Retina (tissue), 1 donor: ENCODE results near the gene GOLGA6L26.
"Not testable (repeated sequence)": the region's sequence is repeated elsewhere in the genome, so short reads cannot be mapped to it uniquely, and the experiment has no call there.

Experiments
- DNase-seq: peaks from one replicate; pipeline ENCODE4 v3.0.0-alpha.2; 2016

The GOLGA6L26 gene, protein sequence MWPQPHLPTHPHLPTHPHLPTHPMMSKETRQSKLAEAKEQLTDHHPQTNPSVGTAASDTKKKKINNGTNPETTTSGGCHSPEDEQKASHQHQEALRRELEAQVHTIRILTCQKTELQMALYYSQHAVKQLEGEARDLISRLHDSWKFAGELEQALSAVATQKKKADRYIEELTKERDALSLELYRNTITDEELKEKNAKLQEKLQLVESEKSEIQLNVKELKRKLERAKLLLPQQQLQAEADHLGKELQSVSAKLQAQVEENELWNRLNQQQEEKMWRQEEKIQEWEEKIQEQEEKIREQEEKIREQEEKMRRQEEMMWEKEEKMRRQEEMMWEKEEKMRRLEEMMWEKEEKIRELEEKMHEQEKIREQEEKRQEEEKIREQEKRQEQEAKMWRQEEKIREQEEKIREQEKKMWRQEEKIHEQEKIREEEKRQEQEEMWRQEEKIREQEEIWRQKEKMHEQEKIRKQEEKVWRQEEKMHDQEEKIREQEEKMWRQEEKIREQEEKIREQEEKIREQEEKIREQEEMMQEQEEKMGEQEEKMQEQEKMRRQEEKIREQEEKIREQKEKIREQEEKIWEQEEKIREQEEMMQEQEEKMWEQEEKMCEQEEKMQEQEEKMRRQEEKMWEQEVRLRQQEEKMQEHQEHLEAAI

DNA sequence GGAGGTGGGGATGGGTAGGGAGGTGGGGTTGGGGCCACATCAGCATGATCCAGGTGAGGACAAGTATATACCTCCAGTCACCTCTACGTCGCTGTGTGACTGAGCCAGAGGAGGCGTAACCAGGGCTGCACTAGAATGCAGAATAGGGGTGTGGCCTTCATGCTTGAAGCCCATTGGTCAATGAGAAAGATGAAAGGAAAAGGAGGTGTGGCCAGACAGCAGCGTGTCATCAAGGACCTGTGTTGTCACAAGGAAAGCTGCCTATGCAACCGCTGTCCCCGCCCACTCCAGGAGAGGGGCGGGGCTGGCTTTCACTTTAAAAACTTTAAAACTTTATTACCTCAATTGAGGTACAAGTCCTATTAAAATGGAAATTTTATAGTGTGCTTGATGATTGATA lies at the start of gene GOLGA6L26:
TSS of gene GOLGA6L26 (minus strand) at position 101 of the 400 bp plus-strand sequence. CDS start at position 40, 61 bp downstream.
- DNase-seq = not testable (repeated sequence)

DNA sequence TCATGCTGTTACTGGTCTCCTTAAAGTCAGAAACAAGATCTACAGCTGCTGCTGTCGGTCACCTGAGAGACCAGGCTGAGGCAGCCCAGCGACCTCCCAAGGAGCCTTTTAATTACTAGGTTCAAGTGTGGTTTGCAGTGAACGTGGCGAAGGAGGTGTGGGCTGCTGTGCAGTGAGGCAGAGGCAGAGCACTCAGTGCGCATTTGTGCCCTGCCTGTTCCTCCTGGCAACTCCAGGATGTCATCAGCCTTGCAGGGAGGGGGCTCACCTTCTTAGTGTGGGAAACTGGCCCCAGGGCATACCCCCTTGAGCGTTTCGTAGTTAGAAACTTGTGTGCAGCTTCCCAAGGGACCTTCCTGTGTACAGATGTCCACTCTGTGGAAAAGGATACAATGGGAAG lies 47.2 kb upstream of the GOLGA6L26 start:
- DNase-seq = not testable (repeated sequence)

DNA sequence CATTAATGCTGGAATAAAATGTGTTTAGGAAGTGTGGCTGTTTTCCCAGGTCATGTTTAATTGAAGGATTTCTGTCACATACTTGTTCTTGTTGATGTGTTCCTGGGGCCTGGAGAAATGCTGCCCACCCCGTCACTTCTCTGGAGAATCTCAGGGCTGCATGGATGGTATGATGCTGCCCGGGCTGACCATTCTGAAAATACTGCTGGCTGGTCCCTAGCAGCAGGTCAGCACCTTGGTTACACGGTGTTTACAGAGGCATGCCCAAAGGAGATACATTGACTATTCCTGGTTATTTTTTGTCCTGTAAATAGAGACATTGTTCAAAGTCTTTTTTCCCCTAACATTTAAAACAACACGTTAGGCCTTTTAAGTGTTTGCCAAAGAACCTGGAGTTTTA lies 46.7 kb upstream of the GOLGA6L26 start:
- not testable (repeated sequence) for DNase-seq

DNA sequence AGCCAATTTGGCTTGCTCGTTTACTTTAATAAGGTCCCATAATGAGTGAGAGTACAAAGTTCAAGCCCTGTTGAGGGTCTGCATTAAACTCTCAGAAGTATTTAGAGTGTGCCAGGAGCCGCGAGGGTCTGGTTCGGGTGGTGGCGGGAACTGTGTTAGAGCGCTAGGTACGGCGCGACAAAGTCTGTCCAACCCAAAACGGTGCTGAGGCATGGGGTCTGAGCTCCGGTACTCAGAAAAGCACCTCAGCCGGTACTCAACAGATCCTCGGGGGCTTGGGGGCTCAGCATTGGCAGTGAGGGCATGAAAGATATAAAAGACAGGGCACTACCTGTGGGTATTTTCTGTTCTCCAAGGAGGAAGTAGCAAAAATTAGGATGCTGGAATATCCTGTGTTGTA lies 45.0 kb upstream of the GOLGA6L26 start:
- not testable (repeated sequence) for DNase-seq

DNA sequence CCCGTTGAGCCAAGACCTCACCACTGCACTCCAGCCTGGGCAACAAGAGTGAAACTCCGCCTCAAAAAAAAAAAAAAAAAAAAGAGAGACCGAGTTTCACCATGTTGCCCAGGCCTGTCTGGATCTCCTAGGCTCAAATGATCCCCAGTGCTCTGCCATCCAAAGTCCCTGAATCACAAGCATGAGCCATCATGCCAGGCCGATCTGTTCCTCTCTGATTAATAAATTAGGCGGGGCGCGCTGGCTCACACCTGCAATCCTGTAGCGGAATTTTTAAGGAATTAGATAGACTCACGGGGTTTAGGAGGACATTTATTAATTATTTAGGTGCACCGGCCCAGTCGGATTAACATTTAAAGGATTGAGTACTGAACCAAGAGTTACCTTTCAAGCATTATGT lies 40.2 kb upstream of the GOLGA6L26 start:
- not testable (repeated sequence) for DNase-seq

DNA sequence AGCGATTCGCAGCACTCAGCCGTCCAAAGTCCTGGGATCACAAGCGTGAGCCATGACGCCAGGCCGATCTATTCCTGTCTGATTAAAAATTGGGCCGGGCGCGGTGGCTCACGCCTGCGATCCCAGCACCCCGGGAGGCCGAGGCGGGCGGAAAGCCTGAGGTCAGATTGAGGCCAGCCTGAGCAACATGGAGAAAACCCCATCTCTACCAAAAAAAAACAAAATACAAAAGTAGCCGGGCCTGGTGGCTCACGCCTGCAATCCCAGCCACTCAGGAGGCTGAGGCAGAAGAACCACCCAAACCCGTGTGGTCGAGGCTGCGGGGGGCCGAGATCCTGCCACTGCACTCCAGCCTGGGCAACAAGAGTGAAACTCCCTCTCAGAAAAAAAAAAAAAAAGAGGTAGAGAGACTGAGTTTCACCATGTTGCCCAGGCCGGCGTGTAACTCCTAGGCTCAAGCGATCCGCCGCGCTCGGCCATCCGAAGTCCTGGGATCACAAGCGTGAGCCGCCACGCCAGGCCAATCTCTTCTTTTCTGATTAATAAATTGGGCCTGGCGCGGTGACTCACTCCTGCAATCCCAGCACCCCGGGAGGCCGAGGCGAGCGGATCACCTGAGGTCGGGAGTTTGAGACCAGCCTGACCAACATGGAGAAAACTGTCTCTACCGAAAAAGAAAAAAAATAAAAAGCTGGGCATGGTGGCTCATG lies 39.0 kb upstream of the GOLGA6L26 start:
- not testable (repeated sequence) for DNase-seq

DNA sequence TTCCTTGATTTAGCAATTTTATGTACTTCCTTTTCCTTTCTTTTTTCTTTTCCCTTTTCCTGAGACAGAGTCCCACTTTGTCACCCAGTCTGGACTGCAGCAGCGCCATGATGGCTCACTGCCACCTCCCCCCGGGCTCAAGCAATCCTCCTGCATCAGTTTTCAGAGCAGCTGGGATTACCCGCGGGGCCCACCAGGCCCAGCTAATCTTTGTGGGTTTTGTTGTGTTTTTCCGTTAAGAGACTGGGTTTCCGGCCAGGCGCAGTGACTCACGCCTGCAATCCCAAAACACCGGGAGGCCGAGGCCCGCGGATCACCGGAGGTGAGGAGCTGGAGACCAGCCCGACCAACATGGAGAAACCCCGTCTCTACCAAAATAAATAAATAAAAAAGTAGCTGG lies 38.3 kb upstream of the GOLGA6L26 start:
- DNase-seq = no peak

DNA sequence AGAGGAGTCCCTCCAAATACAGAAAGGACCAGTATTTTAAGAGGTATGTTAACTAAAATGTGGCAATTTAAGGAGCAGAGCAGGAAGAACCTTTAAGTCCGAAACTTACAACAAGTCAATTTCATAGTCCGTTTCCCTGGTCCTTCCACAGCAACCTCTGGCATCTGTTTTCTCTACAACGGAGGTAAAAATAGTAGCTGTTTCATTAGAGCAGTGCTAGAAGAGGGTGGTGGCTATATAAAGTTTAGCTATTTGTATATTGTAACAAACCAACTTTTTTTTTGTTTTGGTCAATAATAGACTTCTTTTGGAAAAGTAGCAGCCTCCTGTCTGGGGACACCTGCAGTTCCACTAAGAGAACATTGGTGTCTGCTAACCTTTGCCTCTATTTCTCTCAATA lies 37.9 kb upstream of the GOLGA6L26 start:
- DNase-seq = not testable (repeated sequence)

DNA sequence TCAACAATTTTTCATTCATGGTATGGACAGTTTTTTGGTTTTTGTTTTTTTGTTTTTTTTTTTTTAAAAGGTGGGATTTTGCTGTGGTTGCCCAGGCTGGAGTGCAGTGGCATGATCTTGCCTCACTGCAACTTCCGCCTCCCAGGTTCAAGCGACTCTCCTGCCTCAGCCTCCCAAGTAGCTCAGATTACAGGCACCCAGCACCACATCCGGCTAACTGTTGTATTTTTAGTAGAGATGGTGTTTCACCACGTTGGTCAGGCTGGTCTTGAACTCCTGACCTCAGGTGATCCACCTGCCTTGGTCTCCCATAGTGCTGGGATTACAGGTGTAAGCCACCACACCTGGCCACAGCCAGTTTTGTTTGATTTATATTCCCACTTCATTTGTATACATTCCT lies 37.1 kb upstream of the GOLGA6L26 start:
- not testable (repeated sequence) for DNase-seq

DNA sequence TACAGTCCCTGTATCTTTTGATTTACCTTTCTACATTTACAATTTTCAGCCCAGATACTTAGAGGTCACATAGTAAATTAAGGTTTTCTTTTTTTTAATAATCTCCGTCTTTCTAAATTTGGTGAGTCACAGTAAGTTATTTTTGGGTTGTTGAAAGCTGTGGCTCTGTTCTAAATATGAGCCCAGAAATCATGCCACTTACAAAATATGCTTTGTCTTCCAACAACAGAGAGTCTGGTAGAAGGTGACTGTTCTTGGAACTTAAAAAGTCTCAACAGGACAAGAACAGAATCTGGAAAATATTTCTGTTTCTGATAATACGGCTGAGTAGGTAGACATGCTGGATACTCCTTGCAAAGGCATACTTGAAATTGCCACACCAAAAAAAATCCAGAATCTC lies 36.6 kb upstream of the GOLGA6L26 start:
- no peak for DNase-seq

DNA sequence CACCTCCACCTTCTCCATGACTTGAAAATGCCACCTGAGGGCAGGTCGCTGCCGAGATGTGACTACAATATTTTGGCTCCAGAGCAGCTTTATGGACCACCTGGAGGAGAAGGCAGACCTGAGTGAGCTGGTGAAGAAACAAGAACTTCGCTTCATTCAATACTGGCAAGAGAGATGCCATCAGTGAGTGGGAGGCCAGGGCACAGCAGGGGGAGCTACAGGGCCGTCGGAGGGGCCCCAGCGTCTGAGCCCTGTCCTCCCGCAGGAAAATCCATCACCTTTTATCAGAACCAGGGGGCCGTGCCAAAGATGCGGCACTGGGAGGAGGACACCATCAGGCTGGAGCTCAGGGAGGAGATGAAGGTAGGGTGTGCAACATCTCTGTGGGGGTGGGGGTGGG lies 30.3 kb upstream of the GOLGA6L26 start:
- not testable (repeated sequence) for DNase-seq

DNA sequence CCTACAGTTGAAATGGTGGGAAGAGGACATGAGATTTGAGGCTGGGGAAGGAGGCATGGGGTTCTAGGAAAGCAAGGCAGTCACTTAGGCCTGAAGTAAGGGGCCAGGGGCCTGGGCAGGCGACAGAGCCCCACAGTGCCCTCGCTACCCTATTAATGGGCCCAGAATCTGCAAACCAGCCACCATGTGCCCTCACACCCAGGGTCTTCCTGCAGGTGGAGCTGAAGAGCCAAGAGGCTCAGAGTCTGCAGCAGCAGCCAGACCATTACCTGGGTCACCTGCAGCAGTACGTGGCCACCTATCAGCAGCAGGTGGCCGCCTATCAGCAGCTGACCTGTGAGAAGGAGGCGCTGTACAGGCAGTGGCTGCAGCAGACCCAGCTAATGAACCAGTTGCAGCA lies 28.6 kb upstream of the GOLGA6L26 start:
- DNase-seq = not testable (repeated sequence)

DNA sequence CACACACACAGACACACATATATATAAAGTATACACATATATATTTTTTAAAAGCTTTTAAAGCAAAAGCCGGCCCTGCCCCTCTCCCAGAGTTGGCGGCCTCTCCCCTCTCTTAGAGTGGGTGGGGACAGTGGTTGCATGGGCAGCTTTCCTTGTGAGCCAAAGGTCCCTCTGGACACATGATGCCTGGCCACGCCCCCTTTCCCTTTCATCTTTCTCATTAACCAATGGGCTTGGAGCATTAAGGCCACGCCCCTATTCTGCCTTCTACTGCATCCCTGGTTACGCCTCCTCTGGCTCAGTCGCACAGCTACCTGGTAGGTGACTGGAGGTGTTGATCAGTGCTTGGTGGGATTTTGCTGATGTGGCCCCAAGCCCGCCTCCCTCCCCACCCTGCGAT lies 20.5 kb upstream of the GOLGA6L26 start, which contains the start of gene GOLGA8S:
TSS of gene GOLGA8S (plus strand) at position 301 of the 400 bp plus-strand sequence. CDS start at position 363, 62 bp downstream.
- DNase-seq = not testable (repeated sequence)

DNA sequence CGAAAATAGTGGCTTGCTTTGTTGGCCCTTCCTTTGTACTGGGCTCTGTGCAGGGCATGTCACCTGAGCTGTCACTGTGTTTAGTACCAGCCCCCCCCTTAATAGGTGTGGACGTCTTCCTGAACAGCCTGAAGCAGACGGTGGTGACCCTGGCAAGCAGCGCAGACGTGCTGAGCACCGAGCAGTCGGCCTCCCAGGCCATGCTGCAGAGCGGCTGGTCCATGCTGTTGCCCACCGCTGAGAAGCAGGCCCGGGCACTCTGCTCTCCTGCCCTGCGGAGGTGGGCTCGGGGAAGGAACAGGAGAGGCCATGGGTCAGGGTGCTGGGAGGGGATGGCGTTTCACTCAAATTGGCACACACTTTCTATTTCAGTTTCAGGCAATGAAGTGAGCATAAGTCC lies 22.8 kb downstream of the GOLGA6L26 start:
- not testable (repeated sequence) for DNase-seq

DNA sequence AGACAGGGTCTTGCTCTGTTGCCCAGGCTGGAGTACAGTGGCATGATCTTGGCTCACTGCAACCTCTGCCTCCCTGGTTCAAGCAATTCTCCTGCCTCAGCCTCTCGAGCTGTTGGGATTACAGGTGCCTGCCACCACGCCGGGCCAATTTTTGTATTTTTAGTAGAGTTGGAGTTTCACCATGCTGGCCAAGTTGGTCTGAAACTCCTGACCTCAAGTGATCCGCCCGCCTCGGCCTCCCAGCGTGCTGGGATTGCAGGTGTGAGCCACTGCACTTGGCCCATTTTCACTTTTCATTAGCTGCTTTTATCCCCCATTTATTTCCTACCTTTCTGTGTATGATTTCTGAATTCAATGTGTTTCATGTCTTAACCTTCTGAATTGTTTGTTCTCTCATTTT lies 28.1 kb downstream of the GOLGA6L26 start:
- not testable (repeated sequence) for DNase-seq

DNA sequence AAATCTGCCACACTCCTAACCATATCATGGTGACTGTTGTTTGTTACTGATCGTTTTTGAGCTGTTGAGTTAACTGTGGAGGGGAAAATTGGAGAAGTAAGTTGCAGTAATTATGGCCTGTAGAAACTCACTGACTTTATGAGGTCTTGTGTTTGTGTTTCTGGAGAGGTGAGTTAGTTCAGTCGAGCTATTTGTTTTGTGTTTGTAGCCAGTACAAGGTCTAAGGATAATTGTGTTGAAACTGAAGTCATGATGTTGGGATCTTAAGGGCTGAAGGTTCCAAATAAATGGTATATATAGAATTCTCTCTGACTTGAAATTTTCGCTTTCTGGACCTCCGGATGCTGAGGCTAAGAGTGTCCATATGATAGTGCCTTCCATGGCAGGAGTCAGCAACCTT lies 29.2 kb downstream of the GOLGA6L26 start:
- not testable (repeated sequence) for DNase-seq

DNA sequence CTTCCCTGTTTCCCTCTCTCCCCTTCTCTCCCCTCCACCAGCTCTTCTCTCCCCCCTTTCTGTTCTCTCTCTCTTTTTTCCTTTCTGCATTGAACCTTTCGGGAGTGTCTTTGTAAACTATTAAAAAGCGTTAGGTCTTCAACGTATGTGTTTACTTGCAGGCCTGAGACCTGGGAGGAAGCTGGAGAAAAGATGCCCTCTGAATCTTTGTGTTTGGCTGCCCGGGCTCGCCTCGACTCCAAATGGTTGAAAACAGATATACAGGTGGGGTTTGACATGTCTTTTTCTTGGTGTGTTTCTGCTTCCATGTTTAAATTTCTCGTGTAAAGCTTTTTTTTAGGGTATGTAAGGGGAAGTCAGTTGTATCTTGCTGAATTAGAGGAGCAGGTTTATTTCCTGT lies 29.7 kb downstream of the GOLGA6L26 start:
- peak; percentile 9 for DNase-seq

DNA sequence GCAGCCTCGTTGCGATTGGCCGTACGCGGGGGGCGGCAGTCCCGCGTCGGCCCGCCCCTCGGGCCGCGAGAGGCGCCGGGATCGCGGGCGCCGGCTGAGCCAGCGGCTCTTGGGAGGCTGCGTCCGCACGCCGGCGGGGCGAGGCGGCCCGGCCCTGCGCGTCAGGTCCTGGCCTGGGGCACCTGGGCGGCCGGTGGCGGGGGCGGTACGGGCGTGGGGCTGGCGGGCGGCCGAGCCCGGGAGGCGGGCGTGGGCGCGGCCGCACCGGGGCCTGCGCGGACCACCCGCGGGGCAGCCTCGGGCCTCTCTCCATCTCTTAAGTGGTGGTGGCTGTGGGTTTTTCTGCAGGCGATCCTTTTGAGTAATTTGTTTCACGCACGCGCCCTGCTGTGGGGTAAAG lies 30.3 kb downstream of the GOLGA6L26 start:
- DNase-seq = not testable (repeated sequence)

DNA sequence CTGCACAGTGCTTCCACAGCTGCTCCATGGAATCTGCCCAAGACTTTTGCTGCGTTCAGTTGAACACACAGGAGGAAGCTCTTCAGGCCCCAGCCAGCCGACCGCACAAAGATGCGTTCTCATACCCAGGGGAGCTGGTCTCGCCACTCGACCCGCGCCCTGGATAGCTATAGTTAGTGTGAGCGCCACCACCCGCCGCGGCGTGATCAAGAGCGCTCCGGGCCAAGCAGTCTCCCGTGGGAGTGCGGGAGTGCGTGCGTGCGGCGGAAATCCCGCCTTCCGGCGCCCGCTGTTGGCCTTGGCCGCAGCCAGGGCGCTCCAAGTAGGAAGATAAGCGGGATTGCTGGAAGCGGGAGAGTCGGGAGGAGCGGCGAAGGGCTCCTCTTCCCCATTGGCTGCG lies 30.8 kb downstream of the GOLGA6L26 start:
- not testable (repeated sequence) for DNase-seq
